Trophoblast cell (in vitro differentiated cells and primary cell): ENCODE data around the gene STARD13.
"Not testable (repeated sequence)": the region's sequence is repeated elsewhere in the genome, so short reads cannot be mapped to it uniquely, and the experiment has no call there.

Experiments used
- DNase-seq, 2 donors: peaks; one replicate each; pipeline ENCODE4 v3.0.0-alpha.2; 2016
- H2AFZ ChIP-seq: 2 replicates; pipeline ENCODE4 v1.6.1; 2013; ENCODE audit warnings: low read length, moderate library complexity, mild to moderate bottlenecking; ENCODE audit not compliant: insufficient read depth, poor library complexity
- H2AK5ac ChIP-seq: 2 replicates; pipeline ENCODE4 v1.6.1; 2013; ENCODE audit warnings: mild to moderate bottlenecking, low read length
- H2BK120ac ChIP-seq: 2 replicates; pipeline ENCODE4 v1.6.1; 2013; ENCODE audit warnings: low read length, mild to moderate bottlenecking, moderate library complexity; ENCODE audit not compliant: insufficient read depth, poor library complexity
- H2BK12ac ChIP-seq: 2 replicates; pipeline ENCODE4 v1.6.1; 2013; ENCODE audit warnings: mild to moderate bottlenecking, low read length, moderate library complexity
- H2BK5ac ChIP-seq: 2 replicates; pipeline ENCODE4 v1.6.1; 2013; ENCODE audit warnings: low read length, low read depth, moderate library complexity, mild to moderate bottlenecking; ENCODE audit not compliant: poor library complexity
- H3K14ac ChIP-seq: 2 replicates; pipeline ENCODE4 v1.6.1; 2013; ENCODE audit warnings: mild to moderate bottlenecking, low read length
- H3K18ac ChIP-seq: 2 replicates; pipeline ENCODE4 v1.6.1; 2013; ENCODE audit warnings: mild to moderate bottlenecking, low read length
- H3K23ac ChIP-seq: 2 replicates; pipeline ENCODE4 v1.6.1; 2013; ENCODE audit warnings: low read length
- H3K27ac ChIP-seq: 2 replicates; pipeline ENCODE4 v1.5.1; 2013; ENCODE audit warnings: low read depth, mild to moderate bottlenecking, inconsistent platforms, low read length, moderate library complexity
- H3K27me3 ChIP-seq: 2 replicates; pipeline ENCODE4 v1.6.1; 2013; ENCODE audit warnings: inconsistent platforms, mild to moderate bottlenecking, low read length, moderate library complexity; ENCODE audit not compliant: insufficient read depth
- H3K36me3 ChIP-seq, 2 experiments: 1 replicate in 1 of 2; 2 replicates in 1 of 2; pipeline ENCODE4 v1.6.1; 2013; ENCODE audit warnings: low read length in 2 of 2, mild to moderate bottlenecking in 2 of 2, moderate library complexity in 1 of 2; ENCODE audit not compliant: insufficient read depth in 2 of 2, control insufficient read depth in 1 of 2
- H3K4ac ChIP-seq: 2 replicates; pipeline ENCODE4 v1.6.1; 2013; ENCODE audit warnings: low read depth, mild to moderate bottlenecking, low read length, moderate library complexity
- H3K4me1 ChIP-seq, 2 experiments: 1 replicate in 1 of 2; 2 replicates in 1 of 2; pipeline ENCODE4 v1.6.1; 2013; ENCODE audit warnings: low read length in 2 of 2, mild to moderate bottlenecking in 2 of 2, moderate library complexity in 1 of 2; ENCODE audit not compliant: insufficient read depth in 2 of 2, control insufficient read depth in 1 of 2
- H3K4me2 ChIP-seq: 2 replicates; pipeline ENCODE4 v1.6.1; 2013; ENCODE audit warnings: inconsistent platforms, mild to moderate bottlenecking, low read length, moderate library complexity
- H3K4me3 ChIP-seq: 2 replicates; pipeline ENCODE4 v1.5.1; 2013; ENCODE audit warnings: mild to moderate bottlenecking, low read depth, low read length, inconsistent platforms
- H3K79me1 ChIP-seq: one replicate; pipeline ENCODE4 v1.6.1; 2013; ENCODE audit warnings: low read length
- H3K79me2 ChIP-seq: 2 replicates; pipeline ENCODE4 v1.6.1; 2013; ENCODE audit warnings: low read length, mild to moderate bottlenecking; ENCODE audit not compliant: control insufficient read depth, insufficient read depth, poor library complexity
- H3K9ac ChIP-seq: 2 replicates; pipeline ENCODE4 v1.6.1; 2013; ENCODE audit warnings: mild to moderate bottlenecking, low read length
- H3K9me3 ChIP-seq: 2 replicates; pipeline ENCODE4 v1.6.1; 2013; ENCODE audit warnings: low read depth, mild to moderate bottlenecking, control low read depth, inconsistent platforms, low read length; ENCODE audit not compliant: insufficient read depth
- H4K12ac ChIP-seq: 2 replicates; pipeline ENCODE4 v1.6.1; 2013; ENCODE audit warnings: low read depth, mild to moderate bottlenecking, low read length, moderate library complexity
- H4K8ac ChIP-seq: 2 replicates; pipeline ENCODE4 v1.6.1; 2013; ENCODE audit warnings: low read depth, mild to moderate bottlenecking, low read length, moderate library complexity
- H4K91ac ChIP-seq: one replicate; pipeline ENCODE4 v1.6.1; 2013; ENCODE audit warnings: low read depth, mild to moderate bottlenecking, low read length, moderate library complexity
- WGBS: extraction: QIAGEN DNeasy Blood & Tissue Kit; methylation state at CpG from one replicate; pipeline ENCODE4 v1.1.7; 2013; ENCODE audit warnings: missing lambda C conversion rate; ENCODE audit not compliant: insufficient read length, insufficient coverage; ENCODE audit errors: extremely low coverage; 5-methylcytosine and 5-hydroxymethylcytosine counted together

The STARD13 gene

DNA sequence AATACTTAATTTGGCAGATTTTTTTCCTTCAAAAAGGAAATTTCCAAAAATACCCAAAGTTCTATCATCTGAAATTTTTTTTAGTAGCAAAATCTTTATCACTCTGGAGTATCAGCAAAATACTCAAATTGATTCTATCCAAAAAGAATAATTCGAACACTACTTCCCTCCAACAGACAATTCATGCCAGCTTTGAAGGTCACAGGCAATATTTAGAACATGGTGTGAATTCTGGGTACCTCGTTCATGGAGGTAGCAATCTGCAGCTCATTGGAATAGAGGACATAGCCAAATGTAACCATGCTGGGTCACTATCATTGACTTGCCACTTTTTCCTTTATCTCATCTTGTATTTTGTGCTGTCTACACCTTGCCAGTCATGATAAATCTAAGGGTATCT, 119.8 kb downstream of the STARD13 start:
- Histone ChIP-seq H2BK120ac (no peak overlapping the region), H2BK5ac (no peak overlapping the region), H3K36me3 (peaks cover 0 to 4% of the 10 kb centered on the region in 2 experiments), H3K79me2 (no peaks in the 10 kb centered on the region), H3K79me1 (no peaks in the 10 kb centered on the region), H4K12ac (no peak overlapping the region), H3K9me3 (no peaks in the 10 kb centered on the region), H2BK12ac (no peak overlapping the region), H3K4ac (no peak overlapping the region), H3K18ac (no peak overlapping the region), H2AK5ac (no peak overlapping the region), H2AFZ (no peak overlapping the region), H3K9ac (no peak overlapping the region), H3K14ac (no peak overlapping the region), H3K23ac (no peak overlapping the region), H3K4me1 (no peaks in the 10 kb centered on the region), H3K27ac (no peak overlapping the region), H4K8ac (no peak overlapping the region), H3K27me3 (no peaks in the 10 kb centered on the region), H4K91ac (no peak overlapping the region), H3K4me3 (no peak overlapping the region), H3K4me2 (no peak overlapping the region)
- no CpG with 5 or more reads among the region's 2 CpGs for WGBS
- no peak for DNase-seq

DNA sequence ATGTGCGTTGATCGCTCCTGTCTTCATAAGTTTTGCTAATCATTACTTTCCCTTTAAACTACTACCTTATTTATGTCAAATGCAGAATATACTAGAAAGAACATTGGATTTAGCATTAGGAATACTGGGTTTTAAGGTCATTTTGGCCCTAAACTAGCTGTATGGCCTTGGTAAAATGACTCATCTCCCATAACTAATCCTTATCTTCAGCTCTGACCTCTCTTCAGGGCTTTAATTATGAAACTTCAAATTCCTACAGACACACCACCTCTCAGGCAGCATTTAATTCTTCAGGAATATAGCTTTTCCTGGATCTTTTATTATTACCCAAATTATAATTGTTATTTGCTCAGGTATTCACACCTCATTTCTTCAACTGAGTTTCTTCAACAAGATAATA, 121.2 kb downstream of the STARD13 start:
- H3K4me3 ChIP-seq = no peak overlapping the region
- no peak overlapping the region for H2AFZ ChIP-seq
- H3K4ac ChIP-seq = no peak overlapping the region
- H3K79me2 ChIP-seq = no peaks in the 10 kb centered on the region
- H3K9me3 ChIP-seq = no peaks in the 10 kb centered on the region
- H2BK120ac ChIP-seq = no peak overlapping the region
- H3K14ac ChIP-seq = no peak overlapping the region
- no peak overlapping the region for H2BK5ac ChIP-seq
- no peaks in the 10 kb centered on the region for H3K79me1 ChIP-seq
- H3K23ac ChIP-seq = no peak overlapping the region
- H4K12ac ChIP-seq = no peak overlapping the region
- WGBS = no CpG with 5 or more reads among the region's 2 CpGs
- no peaks in the 10 kb centered on the region for H3K4me1 ChIP-seq
- no peak overlapping the region for H2BK12ac ChIP-seq
- H3K9ac ChIP-seq = no peak overlapping the region
- no peak overlapping the region for H4K8ac ChIP-seq
- no peak overlapping the region for H3K18ac ChIP-seq
- H3K36me3 ChIP-seq = peaks cover 0 to 4% of the 10 kb centered on the region in 2 experiments
- no peak overlapping the region for H3K4me2 ChIP-seq
- H4K91ac ChIP-seq = no peak overlapping the region
- no peak overlapping the region for H2AK5ac ChIP-seq
- H3K27me3 ChIP-seq = no peaks in the 10 kb centered on the region
- H3K27ac ChIP-seq = no peak overlapping the region
- peak in 1 of 2 donors; percentile 47 for DNase-seq

DNA sequence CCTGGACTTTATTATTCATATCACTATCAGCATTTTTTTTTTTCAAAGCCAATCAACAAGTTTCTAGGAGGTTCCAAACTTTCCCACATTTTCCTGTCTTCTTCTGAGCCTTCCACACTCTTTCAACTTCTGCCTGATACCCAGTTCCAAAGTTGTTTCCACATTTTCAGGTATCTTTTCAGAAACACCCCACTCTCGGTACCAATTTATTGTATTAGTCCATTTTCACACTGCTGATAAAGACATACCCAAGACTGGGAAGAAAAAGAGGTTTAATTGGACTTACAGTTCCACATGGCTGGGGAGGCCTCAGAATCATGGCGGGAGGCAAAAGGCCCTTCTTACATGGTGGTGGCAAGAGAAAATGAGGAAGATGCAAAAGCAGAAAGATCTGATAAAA, 122.8 kb downstream of the STARD13 start:
- not testable (repeated sequence) for H3K23ac ChIP-seq
- WGBS = no CpG with 5 or more reads among the region's 2 CpGs

DNA sequence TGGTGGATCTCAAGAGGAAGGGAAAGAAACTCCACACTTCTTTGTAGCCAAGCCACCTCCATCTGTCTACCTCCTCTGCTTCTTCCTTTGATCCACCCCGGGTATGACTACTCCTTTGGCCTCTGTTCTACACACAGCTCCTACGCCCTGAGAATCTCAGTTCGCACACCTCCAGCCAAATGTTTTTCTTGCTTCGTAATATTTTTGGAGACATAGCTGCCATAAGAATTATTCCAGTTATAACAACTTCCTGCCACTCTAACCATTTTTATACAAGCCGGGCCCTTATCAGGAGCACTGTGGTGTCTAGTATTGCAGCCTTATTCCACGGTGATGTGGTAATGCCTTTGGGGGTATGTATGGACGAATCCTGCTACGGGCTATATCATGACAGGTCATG, 126.7 kb downstream of the STARD13 start:
- peaks cover 0 to 2% of the 10 kb centered on the region in 2 experiments for H3K36me3 ChIP-seq
- peak; percentile 41 to 72 for DNase-seq
- no peak overlapping the region for H4K91ac ChIP-seq
- H2BK120ac ChIP-seq = no peak overlapping the region
- H3K18ac ChIP-seq = no peak overlapping the region
- H3K4me2 ChIP-seq = no peak overlapping the region
- H3K79me1 ChIP-seq = no peaks in the 10 kb centered on the region
- no CpG with 5 or more reads among the region's 8 CpGs for WGBS
- no peak overlapping the region for H3K4ac ChIP-seq
- no peak overlapping the region for H2BK5ac ChIP-seq
- H2AK5ac ChIP-seq = no peak overlapping the region
- H4K8ac ChIP-seq = no peak overlapping the region
- peaks cover 0 to 3% of the 10 kb centered on the region in 2 experiments for H3K4me1 ChIP-seq
- H3K9me3 ChIP-seq = no peaks in the 10 kb centered on the region
- no peak overlapping the region for H3K23ac ChIP-seq
- no peak overlapping the region for H2AFZ ChIP-seq
- no peak overlapping the region for H3K14ac ChIP-seq
- H4K12ac ChIP-seq = no peak overlapping the region
- H3K27me3 ChIP-seq = no peaks in the 10 kb centered on the region
- no peaks in the 10 kb centered on the region for H3K79me2 ChIP-seq
- no peak overlapping the region for H3K4me3 ChIP-seq
- H2BK12ac ChIP-seq = no peak overlapping the region
- H3K9ac ChIP-seq = no peak overlapping the region
- no peak overlapping the region for H3K27ac ChIP-seq

More for the DNA sequence above, 122.8 kb downstream of the STARD13 start:
- not testable (repeated sequence) for H4K91ac ChIP-seq, H2BK5ac ChIP-seq, H2BK120ac ChIP-seq, H3K4ac ChIP-seq, H4K12ac ChIP-seq, H3K4me1 ChIP-seq, H3K27me3 ChIP-seq, H3K14ac ChIP-seq, H2BK12ac ChIP-seq, H3K27ac ChIP-seq, H3K18ac ChIP-seq, H3K79me1 ChIP-seq, H3K9ac ChIP-seq, DNase-seq, H3K4me2 ChIP-seq, H3K79me2 ChIP-seq, H4K8ac ChIP-seq, H3K4me3 ChIP-seq, H3K36me3 ChIP-seq, H2AFZ ChIP-seq, H2AK5ac ChIP-seq, H3K9me3 ChIP-seq
